ENCODE measurements around the gene DOCK2.

The DOCK2 gene

DNA sequence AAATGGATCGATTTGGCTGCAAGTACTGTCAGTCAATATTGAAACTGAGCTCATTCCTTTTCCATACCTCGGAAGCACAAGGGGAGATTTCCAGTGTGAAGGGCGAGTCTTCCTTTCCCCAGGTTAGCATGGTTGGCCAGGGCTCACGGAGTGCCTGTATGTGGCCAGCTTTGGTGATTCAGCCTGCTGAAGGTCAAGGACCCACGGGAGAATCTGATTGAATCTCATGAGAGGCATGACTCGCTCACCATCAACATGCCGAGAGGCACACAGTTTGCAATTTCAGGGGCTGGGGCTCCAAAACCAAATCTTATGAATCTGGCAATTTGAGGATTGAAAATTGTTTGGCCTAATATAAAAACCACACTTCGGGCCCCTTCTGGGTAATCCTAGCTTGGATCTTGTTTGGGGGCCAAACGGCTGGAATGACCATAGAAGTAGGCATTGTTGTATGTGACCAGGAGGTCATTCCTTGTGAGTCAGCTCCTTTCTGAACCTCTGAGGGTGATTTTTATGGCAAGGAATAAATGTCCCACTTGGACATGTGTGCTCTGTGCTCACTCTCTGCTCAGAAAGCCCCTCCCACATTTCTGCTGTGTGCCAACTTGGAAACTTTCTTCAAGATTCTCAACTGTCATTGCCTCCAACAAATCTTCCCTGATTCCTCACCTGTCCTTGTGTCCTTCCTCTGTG, 69.8 kb downstream of the DOCK2 start:
- peak; percentile 48 to 77 for DNase-seq (ENCODE audit: low read depth in 2 of 2)
- H3K4me3 ChIP-seq (replicated peaks in 1 of 2; ENCODE audit: low read depth in 2 of 2, low read length in 2 of 2), result no peak overlapping the region
- TF ChIP-seq, protein P1, sequence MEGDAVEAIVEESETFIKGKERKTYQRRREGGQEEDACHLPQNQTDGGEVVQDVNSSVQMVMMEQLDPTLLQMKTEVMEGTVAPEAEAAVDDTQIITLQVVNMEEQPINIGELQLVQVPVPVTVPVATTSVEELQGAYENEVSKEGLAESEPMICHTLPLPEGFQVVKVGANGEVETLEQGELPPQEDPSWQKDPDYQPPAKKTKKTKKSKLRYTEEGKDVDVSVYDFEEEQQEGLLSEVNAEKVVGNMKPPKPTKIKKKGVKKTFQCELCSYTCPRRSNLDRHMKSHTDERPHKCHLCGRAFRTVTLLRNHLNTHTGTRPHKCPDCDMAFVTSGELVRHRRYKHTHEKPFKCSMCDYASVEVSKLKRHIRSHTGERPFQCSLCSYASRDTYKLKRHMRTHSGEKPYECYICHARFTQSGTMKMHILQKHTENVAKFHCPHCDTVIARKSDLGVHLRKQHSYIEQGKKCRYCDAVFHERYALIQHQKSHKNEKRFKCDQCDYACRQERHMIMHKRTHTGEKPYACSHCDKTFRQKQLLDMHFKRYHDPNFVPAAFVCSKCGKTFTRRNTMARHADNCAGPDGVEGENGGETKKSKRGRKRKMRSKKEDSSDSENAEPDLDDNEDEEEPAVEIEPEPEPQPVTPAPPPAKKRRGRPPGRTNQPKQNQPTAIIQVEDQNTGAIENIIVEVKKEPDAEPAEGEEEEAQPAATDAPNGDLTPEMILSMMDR (IDR thresholded peaks at IDR 0.05; ENCODE audit: low read depth, low read length), result no peak

DNA sequence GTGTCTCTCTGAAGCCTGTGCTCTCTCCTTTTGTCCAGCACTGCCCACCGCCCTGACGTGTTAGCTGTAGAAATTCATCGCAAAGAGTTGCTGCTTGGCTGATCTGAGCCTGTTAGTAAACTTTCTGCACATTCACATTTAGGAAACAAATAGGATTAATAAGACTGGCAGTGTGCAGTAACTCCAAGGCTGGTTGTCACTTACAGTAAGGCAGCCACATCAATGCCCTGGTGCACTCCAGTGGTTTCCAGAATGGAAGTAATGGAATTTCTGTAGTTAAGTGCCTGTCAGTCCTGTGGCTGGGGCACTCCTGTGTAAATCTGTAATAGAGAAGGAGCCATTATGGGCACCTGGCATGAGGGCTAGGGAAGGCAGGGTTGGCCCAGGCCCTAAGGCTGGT, 70.6 kb downstream of the DOCK2 start:
- DNase-seq (ENCODE audit: low read depth in 2 of 2), result no peak
- no peak overlapping the region for H3K4me3 ChIP-seq (replicated peaks in 1 of 2; ENCODE audit: low read depth in 2 of 2, low read length in 2 of 2)
- TF ChIP-seq, protein P1 (IDR thresholded peaks at IDR 0.05; ENCODE audit: low read depth, low read length), result no peak

DNA sequence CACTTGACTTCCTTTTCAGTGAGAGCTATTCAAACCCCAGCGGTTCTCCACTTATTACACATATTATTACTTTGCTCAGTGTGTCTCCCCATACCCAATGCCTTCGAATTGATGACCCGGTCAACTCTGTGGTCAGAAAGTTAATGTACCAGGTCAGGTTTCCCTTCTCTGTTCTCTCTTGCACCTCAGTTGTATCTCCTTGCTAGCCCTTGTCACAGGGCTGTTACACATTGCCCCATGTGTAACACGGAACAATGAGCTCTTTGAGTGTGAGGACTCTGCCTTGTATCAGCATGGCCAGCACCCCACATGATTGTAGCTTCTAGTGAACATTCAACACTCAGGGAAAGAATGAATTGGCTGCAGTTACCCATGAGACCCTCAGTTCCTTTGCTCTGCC, 73.6 kb downstream of the DOCK2 start:
- no peak overlapping the region for H3K4me3 ChIP-seq (replicated peaks in 1 of 2; ENCODE audit: low read depth in 2 of 2, low read length in 2 of 2)
- no peak for DNase-seq (ENCODE audit: low read depth in 2 of 2)
- TF ChIP-seq, protein P1 (IDR thresholded peaks at IDR 0.05; ENCODE audit: low read depth, low read length), result no peak

DNA sequence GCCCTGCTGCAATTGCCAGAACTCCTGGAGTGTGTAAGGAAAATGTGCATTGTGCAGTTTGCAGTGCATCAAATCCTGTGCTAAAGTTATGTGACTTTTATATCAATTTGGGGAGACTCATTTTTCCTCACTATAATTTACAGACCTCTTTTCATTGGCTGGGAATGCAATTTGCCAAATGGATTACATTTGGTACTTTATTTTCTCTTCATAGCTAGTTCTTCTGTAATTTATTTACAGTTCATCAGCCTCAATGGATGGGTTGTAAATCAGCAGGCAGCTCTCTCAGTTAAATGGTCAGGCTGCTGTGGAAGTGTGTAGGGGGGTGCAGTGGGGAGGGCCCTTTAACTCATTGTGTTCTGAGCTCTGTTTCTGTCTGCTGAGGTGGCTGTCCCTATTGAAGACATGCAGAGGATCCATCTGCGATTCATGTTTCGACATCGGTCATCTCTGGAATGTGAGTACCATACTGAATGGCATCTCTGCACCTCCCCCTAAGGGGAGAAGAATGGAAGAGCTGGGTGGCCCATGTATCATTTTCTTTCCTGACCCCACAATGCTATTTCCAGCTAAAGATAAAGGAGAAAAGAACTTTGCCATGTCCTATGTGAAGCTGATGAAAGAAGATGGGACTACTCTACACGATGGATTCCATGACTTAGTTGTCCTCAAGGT, 74.6 kb downstream of the DOCK2 start:
- DNase-seq (ENCODE audit: low read depth in 2 of 2), result no peak
- no peak overlapping the region for H3K4me3 ChIP-seq (replicated peaks in 1 of 2; ENCODE audit: low read depth in 2 of 2, low read length in 2 of 2)
- TF ChIP-seq, protein P1 (IDR thresholded peaks at IDR 0.05; ENCODE audit: low read depth, low read length), result no peak

DNA sequence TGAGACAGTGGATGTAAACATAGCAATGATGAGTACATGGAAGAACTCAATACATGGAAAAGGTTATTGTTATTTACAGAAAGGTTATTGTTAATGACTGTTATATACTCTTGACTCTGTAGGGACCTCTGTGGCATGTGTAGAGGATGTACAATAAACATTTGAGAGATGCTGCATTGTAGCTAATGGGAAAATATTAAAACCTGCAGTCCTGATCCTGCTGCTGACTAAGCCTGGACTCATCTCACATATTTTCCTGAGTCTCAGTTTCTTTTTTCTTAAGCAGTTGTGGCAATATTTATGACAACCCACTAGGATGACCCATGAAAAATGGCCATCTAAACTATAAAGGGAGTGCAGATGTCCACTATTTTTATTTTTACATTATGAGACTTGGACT, 75.4 kb downstream of the DOCK2 start:
- no peak for DNase-seq (ENCODE audit: low read depth in 2 of 2)
- H3K4me3 ChIP-seq (replicated peaks in 1 of 2; ENCODE audit: low read depth in 2 of 2, low read length in 2 of 2), result no peak overlapping the region
- TF ChIP-seq, protein P1 (IDR thresholded peaks at IDR 0.05; ENCODE audit: low read depth, low read length), result no peak

DNA sequence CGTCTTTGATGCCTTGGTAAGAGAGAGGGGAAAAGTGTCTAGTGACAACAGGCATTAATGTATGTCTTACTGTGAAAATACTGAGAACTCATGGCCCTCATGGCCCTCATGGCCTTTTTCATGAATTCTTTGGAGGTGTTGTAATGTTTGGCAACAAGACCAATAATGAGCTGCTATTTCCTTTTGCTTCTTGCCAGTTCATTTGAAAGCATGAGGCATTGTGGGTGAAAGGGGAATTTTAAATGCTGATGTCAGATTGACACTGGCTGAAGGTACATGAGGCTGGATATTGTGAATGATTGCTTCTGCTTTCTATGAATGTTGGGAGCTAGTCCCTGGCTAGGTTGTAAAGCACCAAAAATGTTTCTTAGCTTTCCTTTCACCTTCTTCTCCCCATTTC, 79.2 kb downstream of the DOCK2 start:
- TF ChIP-seq, protein P1 (IDR thresholded peaks at IDR 0.05; ENCODE audit: low read depth, low read length), result no peak
- H3K4me3 ChIP-seq (replicated peaks in 1 of 2; ENCODE audit: low read depth in 2 of 2, low read length in 2 of 2), result no peak overlapping the region
- DNase-seq (ENCODE audit: low read depth in 2 of 2), result peak; percentile 85 to 87

Data from cardiac fibroblast (primary cell).